WTC11 (cell line): ENCODE results near the gene PLEKHF1.

Experiments used
- CREB1 ChIP-seq: sonication (generic); formaldehyde crosslinking; IDR thresholded peaks from 2 replicates; pipeline ENCODE4 v1.8.0; 2023; ENCODE audit warnings: mild to moderate bottlenecking, missing genetic modification reagents
- ETV6 ChIP-seq: sonication (generic); formaldehyde crosslinking; IDR thresholded peaks from 2 replicates; pipeline ENCODE4 v1.8.1; 2022; ENCODE audit warnings: mild to moderate bottlenecking, missing genetic modification reagents
- FOXJ3 ChIP-seq: sonication (generic); formaldehyde crosslinking; IDR thresholded peaks from 2 replicates; pipeline ENCODE4 v1.9.0; 2021; ENCODE audit warnings: missing genetic modification reagents, mild to moderate bottlenecking, borderline replicate concordance
- MXD4 ChIP-seq: fragments of 250-450 bp; sonication (Bioruptor Pico); IDR thresholded peaks from 2 replicates; pipeline ENCODE4 v1.8.0; 2021; ENCODE audit warnings: mild to moderate bottlenecking, moderate library complexity, borderline replicate concordance
- NR3C1 ChIP-seq: sonication (generic); formaldehyde crosslinking; conservative IDR thresholded peaks from 2 replicates; pipeline ENCODE4 v1.8.1; 2023; ENCODE audit warnings: low read depth, mild to moderate bottlenecking, missing genetic modification reagents
- RORB ChIP-seq: fragments of 250-450 bp; sonication (Bioruptor Pico); IDR thresholded peaks from 2 replicates; pipeline ENCODE4 v1.9.0; 2021; ENCODE audit warnings: mild to moderate bottlenecking
- TP53 ChIP-seq: sonication (generic); formaldehyde crosslinking; IDR thresholded peaks from 2 replicates; pipeline ENCODE4 v1.8.1; 2023; ENCODE audit warnings: mild to moderate bottlenecking, missing genetic modification reagents
- ZNF138 ChIP-seq: sonication (generic); formaldehyde crosslinking; conservative IDR thresholded peaks from 2 replicates; pipeline ENCODE4 v1.8.1; 2022; ENCODE audit warnings: mild to moderate bottlenecking, moderate library complexity, missing genetic modification reagents
- TF ChIP-seq, protein P1 (sequence below): sonication (generic); formaldehyde crosslinking; IDR thresholded peaks from 2 replicates; pipeline ENCODE4 v1.8.0; 2023; ENCODE audit warnings: mild to moderate bottlenecking, missing genetic modification reagents
- TF ChIP-seq, protein P2 (sequence below): fragments of 200-600 bp; IDR thresholded peaks from 2 replicates; pipeline ENCODE4 v1.8.0; 2022; ENCODE audit warnings: antibody characterized with exemption
- TF ChIP-seq, protein P3 (sequence below): sonication (generic); formaldehyde crosslinking; IDR thresholded peaks from 2 replicates; pipeline ENCODE4 v1.8.0; 2022; ENCODE audit warnings: missing genetic modification reagents
- TF ChIP-seq, protein P4 (sequence below): sonication (generic); formaldehyde crosslinking; conservative IDR thresholded peaks from 2 replicates; pipeline ENCODE4 v1.8.1; 2023; ENCODE audit warnings: mild to moderate bottlenecking, low read depth, missing genetic modification reagents, moderate library complexity
- TF ChIP-seq, protein P5 (sequence below): sonication (generic); formaldehyde crosslinking; IDR thresholded peaks from 2 replicates; pipeline ENCODE4 v1.8.0; 2022; ENCODE audit warnings: mild to moderate bottlenecking, missing genetic modification reagents
- TF ChIP-seq, protein P6 (sequence below): sonication (generic); formaldehyde crosslinking; IDR thresholded peaks from 2 replicates; pipeline ENCODE4 v1.8.0; 2022; ENCODE audit warnings: mild to moderate bottlenecking, missing genetic modification reagents

DNA sequence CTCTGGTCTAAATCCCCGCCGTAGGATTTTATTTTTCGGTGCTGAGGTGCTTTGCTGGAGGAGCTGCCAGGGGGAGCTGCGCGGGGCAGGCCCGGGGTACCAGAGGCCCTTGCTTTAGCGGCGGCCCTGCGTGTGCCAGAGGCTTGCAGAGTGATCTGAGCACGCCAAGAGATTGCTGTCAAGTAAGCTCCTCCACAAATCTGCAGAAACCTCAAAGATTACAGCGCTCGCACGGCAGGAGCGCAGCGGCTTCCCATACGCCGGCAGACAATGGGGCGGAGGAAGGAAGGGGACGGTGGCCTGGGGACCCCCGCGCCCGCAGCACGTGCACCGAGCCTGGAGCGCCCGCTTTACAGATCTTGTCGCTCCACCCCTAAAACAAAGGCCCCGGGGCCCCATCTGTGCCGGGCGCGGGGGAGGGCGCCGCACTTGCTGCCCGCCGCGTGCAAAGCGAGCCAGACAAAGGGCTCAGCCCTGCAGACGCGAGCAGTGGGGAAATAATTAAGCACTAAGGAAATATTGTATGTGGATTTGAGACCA is 58.9 kb downstream of the PLEKHF1 start:
- TF ChIP-seq, protein P1, sequence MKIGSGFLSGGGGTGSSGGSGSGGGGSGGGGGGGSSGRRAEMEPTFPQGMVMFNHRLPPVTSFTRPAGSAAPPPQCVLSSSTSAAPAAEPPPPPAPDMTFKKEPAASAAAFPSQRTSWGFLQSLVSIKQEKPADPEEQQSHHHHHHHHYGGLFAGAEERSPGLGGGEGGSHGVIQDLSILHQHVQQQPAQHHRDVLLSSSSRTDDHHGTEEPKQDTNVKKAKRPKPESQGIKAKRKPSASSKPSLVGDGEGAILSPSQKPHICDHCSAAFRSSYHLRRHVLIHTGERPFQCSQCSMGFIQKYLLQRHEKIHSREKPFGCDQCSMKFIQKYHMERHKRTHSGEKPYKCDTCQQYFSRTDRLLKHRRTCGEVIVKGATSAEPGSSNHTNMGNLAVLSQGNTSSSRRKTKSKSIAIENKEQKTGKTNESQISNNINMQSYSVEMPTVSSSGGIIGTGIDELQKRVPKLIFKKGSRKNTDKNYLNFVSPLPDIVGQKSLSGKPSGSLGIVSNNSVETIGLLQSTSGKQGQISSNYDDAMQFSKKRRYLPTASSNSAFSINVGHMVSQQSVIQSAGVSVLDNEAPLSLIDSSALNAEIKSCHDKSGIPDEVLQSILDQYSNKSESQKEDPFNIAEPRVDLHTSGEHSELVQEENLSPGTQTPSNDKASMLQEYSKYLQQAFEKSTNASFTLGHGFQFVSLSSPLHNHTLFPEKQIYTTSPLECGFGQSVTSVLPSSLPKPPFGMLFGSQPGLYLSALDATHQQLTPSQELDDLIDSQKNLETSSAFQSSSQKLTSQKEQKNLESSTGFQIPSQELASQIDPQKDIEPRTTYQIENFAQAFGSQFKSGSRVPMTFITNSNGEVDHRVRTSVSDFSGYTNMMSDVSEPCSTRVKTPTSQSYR (CRISPR knock-in tag) = no peak
- no peak for TF ChIP-seq RORB (CRISPR knock-in tag)
- TF ChIP-seq, protein P2, sequence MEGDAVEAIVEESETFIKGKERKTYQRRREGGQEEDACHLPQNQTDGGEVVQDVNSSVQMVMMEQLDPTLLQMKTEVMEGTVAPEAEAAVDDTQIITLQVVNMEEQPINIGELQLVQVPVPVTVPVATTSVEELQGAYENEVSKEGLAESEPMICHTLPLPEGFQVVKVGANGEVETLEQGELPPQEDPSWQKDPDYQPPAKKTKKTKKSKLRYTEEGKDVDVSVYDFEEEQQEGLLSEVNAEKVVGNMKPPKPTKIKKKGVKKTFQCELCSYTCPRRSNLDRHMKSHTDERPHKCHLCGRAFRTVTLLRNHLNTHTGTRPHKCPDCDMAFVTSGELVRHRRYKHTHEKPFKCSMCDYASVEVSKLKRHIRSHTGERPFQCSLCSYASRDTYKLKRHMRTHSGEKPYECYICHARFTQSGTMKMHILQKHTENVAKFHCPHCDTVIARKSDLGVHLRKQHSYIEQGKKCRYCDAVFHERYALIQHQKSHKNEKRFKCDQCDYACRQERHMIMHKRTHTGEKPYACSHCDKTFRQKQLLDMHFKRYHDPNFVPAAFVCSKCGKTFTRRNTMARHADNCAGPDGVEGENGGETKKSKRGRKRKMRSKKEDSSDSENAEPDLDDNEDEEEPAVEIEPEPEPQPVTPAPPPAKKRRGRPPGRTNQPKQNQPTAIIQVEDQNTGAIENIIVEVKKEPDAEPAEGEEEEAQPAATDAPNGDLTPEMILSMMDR = no peak
- TF ChIP-seq, protein P3, sequence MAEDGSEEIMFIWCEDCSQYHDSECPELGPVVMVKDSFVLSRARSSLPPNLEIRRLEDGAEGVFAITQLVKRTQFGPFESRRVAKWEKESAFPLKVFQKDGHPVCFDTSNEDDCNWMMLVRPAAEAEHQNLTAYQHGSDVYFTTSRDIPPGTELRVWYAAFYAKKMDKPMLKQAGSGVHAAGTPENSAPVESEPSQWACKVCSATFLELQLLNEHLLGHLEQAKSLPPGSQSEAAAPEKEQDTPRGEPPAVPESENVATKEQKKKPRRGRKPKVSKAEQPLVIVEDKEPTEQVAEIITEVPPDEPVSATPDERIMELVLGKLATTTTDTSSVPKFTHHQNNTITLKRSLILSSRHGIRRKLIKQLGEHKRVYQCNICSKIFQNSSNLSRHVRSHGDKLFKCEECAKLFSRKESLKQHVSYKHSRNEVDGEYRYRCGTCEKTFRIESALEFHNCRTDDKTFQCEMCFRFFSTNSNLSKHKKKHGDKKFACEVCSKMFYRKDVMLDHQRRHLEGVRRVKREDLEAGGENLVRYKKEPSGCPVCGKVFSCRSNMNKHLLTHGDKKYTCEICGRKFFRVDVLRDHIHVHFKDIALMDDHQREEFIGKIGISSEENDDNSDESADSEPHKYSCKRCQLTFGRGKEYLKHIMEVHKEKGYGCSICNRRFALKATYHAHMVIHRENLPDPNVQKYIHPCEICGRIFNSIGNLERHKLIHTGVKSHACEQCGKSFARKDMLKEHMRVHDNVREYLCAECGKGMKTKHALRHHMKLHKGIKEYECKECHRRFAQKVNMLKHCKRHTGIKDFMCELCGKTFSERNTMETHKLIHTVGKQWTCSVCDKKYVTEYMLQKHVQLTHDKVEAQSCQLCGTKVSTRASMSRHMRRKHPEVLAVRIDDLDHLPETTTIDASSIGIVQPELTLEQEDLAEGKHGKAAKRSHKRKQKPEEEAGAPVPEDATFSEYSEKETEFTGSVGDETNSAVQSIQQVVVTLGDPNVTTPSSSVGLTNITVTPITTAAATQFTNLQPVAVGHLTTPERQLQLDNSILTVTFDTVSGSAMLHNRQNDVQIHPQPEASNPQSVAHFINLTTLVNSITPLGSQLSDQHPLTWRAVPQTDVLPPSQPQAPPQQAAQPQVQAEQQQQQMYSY (CRISPR knock-in tag) = no peak
- TF ChIP-seq, protein P4, sequence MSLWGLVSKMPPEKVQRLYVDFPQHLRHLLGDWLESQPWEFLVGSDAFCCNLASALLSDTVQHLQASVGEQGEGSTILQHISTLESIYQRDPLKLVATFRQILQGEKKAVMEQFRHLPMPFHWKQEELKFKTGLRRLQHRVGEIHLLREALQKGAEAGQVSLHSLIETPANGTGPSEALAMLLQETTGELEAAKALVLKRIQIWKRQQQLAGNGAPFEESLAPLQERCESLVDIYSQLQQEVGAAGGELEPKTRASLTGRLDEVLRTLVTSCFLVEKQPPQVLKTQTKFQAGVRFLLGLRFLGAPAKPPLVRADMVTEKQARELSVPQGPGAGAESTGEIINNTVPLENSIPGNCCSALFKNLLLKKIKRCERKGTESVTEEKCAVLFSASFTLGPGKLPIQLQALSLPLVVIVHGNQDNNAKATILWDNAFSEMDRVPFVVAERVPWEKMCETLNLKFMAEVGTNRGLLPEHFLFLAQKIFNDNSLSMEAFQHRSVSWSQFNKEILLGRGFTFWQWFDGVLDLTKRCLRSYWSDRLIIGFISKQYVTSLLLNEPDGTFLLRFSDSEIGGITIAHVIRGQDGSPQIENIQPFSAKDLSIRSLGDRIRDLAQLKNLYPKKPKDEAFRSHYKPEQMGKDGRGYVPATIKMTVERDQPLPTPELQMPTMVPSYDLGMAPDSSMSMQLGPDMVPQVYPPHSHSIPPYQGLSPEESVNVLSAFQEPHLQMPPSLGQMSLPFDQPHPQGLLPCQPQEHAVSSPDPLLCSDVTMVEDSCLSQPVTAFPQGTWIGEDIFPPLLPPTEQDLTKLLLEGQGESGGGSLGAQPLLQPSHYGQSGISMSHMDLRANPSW (CRISPR knock-in tag) = no peak
- TF ChIP-seq, protein P5, sequence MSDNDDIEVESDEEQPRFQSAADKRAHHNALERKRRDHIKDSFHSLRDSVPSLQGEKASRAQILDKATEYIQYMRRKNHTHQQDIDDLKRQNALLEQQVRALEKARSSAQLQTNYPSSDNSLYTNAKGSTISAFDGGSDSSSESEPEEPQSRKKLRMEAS = peak; percentile 95
- TF ChIP-seq, protein P6, sequence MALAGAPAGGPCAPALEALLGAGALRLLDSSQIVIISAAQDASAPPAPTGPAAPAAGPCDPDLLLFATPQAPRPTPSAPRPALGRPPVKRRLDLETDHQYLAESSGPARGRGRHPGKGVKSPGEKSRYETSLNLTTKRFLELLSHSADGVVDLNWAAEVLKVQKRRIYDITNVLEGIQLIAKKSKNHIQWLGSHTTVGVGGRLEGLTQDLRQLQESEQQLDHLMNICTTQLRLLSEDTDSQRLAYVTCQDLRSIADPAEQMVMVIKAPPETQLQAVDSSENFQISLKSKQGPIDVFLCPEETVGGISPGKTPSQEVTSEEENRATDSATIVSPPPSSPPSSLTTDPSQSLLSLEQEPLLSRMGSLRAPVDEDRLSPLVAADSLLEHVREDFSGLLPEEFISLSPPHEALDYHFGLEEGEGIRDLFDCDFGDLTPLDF (CRISPR knock-in tag) = no peak
- TF ChIP-seq TP53 (CRISPR knock-in tag) = peak; percentile 50; the same call in 1 of the 2 replicates
- peak; percentile 67; the same call in 1 of the 2 replicates for TF ChIP-seq ETV6 (CRISPR knock-in tag)
- TF ChIP-seq ZNF138 = no peak; the same call in 1 of the 2 replicates
- TF ChIP-seq CREB1 (CRISPR knock-in tag) = no peak
- no peak for TF ChIP-seq FOXJ3
- TF ChIP-seq MXD4 (CRISPR knock-in tag) = no peak
- TF ChIP-seq NR3C1 (CRISPR knock-in tag) = no peak
